Thyroid gland (tissue), 4 donors: ENCODE measurements around the gene CHRNB1. TPM values are rescaled to one million over a fixed set of nuclear protein-coding genes. Genes with fewer than 3 reads are reported as not detected.

Experiments used
- DNase-seq, 2 donors: peaks; one replicate each; pipeline ENCODE4 v3.0.0-alpha.2; 2019
- H3K27ac ChIP-seq, 3 donors: fragments of 200-600 bp; sonication (generic); 1 replicate in 2 of 3; 2 replicates in 1 of 3; pipeline ENCODE4 v1.5.1; 2016 to 2019; ENCODE audit warnings: mild to moderate bottlenecking in 1 of 3, moderate library complexity in 1 of 3
- H3K27me3 ChIP-seq: fragments of 200-600 bp; sonication (generic); one replicate; pipeline ENCODE4 v1.5.1; 2019
- H3K36me3 ChIP-seq, 2 donors: fragments of 200-600 bp; sonication (generic); one replicate each; pipeline ENCODE4 v1.5.1; 2016 to 2019
- H3K4me1 ChIP-seq, 2 donors: fragments of 200-600 bp; sonication (generic); one replicate each; pipeline ENCODE4 v1.5.1; 2017 to 2019
- H3K4me3 ChIP-seq, 3 donors: fragments of 200-600 bp; sonication (generic); replicated peaks in 1 of 3; 1 replicate in 2 of 3; 2 replicates in 1 of 3; pipeline ENCODE4 v1.5.1; 2016; ENCODE audit warnings: mild to moderate bottlenecking in 1 of 3
- H3K9me3 ChIP-seq: fragments of 200-600 bp; sonication (generic); one replicate; pipeline ENCODE4 v1.5.1; 2017
- POLR2A ChIP-seq, 2 donors: fragments of 450-650 bp; IDR thresholded peaks; one replicate each; pipeline ENCODE4 v1.6.1; 2017; ENCODE audit warnings: antibody characterized with exemption in 2 of 2, mild to moderate bottlenecking in 2 of 2, moderate library complexity in 1 of 2
- WGBS, 2 donors: methylation state at CpG; one replicate each; pipeline ENCODE4 v1.1.5; 2017; 5-methylcytosine and 5-hydroxymethylcytosine counted together
- intact Hi-C: fragments of 100-400 bp; cut with DNase I; formaldehyde crosslinking; loops from one replicate; pipeline ENCODE4 v1.15.1; 2023
- total RNA-seq, 4 donors: library from RNA; depleted of rRNA; stranded (reverse); fragments of >200 nt; gene quantifications; one replicate each; pipeline ENCODE4 v1.2.3, GENCODE V29; 2016
- TF ChIP-seq, protein P1 (sequence below), 6 experiments: fragments of 200-600 bp in 3 of 6; fragments of 450-650 bp in 3 of 6; sonication (generic) in 3 of 6; IDR thresholded peaks; one replicate each; pipeline ENCODE4 v1.5.1; 2016 to 2019; ENCODE audit warnings: antibody characterized with exemption in 6 of 6, mild to moderate bottlenecking in 2 of 6, inconsistent platforms in 1 of 6, moderate library complexity in 1 of 6

Gene CHRNB1
- total RNA-seq, 4 donors from 2014 or later, result 13.4 to 29.2 (median 19.8) TPM

DNA sequence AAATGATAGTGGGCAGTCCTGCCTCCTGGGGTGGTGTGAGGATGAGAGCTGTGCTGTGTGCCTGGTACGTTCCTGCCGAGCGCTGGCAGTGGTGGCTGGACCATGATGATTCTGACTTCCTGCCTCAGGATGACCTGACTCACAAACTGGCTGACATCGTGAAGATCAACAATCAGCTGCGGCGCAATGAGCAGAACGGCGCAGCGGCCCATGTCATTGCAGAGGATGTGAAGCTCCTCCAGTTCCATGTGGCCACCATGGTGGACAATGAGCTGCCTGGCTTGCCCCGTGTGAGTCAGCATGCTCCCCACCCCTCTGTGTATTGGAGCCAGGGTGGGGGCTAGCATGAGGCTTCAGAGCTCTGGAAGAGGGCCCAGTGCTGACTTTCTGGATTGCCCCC is 52.4 kb downstream of the CHRNB1 start:
- no peak overlapping the region for H3K27ac ChIP-seq
- peaks cover 0 to 15% of the 10 kb centered on the region in 2 donors for H3K4me1 ChIP-seq
- H3K27me3 ChIP-seq, result no peaks in the 10 kb centered on the region
- peaks cover 61 to 64% of the 10 kb centered on the region in 2 donors for H3K36me3 ChIP-seq
- no peak for DNase-seq
- TF ChIP-seq, protein P1, sequence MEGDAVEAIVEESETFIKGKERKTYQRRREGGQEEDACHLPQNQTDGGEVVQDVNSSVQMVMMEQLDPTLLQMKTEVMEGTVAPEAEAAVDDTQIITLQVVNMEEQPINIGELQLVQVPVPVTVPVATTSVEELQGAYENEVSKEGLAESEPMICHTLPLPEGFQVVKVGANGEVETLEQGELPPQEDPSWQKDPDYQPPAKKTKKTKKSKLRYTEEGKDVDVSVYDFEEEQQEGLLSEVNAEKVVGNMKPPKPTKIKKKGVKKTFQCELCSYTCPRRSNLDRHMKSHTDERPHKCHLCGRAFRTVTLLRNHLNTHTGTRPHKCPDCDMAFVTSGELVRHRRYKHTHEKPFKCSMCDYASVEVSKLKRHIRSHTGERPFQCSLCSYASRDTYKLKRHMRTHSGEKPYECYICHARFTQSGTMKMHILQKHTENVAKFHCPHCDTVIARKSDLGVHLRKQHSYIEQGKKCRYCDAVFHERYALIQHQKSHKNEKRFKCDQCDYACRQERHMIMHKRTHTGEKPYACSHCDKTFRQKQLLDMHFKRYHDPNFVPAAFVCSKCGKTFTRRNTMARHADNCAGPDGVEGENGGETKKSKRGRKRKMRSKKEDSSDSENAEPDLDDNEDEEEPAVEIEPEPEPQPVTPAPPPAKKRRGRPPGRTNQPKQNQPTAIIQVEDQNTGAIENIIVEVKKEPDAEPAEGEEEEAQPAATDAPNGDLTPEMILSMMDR (IDR thresholded peaks at IDR 0.05), result no peak
- no peaks in the 10 kb centered on the region for H3K9me3 ChIP-seq
- no peak overlapping the region for H3K4me3 ChIP-seq
- intact Hi-C loops, result no loop called here
- WGBS, 2 donors, result 80 to 99% methylated on average over 1 to 9 of the region's 10 CpGs

DNA sequence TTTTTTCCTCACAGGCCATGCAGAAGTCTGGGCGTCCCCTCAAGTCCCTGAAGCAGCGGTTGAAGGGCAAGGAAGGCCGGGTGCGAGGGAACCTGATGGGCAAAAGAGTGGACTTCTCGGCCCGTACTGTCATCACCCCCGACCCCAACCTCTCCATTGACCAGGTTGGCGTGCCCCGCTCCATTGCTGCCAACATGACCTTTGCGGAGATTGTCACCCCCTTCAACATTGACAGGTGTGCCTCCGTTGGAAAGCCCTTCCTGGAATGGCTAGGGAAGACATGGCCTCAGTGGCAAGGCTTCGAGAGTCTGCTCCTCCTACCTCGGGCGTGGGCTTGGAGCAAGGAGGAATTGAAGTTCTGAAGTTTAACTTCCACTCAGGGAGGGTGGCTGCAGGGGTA is 52.8 kb downstream of the CHRNB1 start:
- no peak overlapping the region for H3K4me3 ChIP-seq
- no peaks in the 10 kb centered on the region for H3K27me3 ChIP-seq
- TF ChIP-seq, protein P1 (IDR thresholded peaks at IDR 0.05), result no peak
- no peak for TF ChIP-seq POLR2A (IDR thresholded peaks at IDR 0.05)
- peaks cover 65 to 68% of the 10 kb centered on the region in 2 donors for H3K36me3 ChIP-seq
- peaks cover 0 to 11% of the 10 kb centered on the region in 2 donors for H3K4me1 ChIP-seq
- no peak overlapping the region for H3K27ac ChIP-seq
- H3K9me3 ChIP-seq, result no peaks in the 10 kb centered on the region
- DNase-seq, result no peak
- 93% methylated on average over 10 to 12 of the region's 14 CpGs for WGBS, 2 donors
- intact Hi-C loops, result no loop called here

DNA sequence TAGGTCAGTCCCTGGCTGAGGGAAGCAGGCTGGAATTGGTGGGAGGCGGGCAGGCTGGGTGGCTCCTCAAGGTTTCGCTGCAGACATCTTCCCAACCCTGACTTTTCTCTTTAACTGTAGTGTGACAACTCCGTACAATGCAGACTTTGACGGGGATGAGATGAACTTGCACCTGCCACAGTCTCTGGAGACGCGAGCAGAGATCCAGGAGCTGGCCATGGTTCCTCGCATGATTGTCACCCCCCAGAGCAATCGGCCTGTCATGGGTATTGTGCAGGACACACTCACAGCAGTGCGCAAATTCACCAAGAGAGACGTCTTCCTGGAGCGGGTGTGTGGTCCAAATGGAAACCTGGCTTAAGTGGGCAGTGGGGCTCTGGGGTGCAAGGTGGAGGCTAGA is 54.3 kb downstream of the CHRNB1 start:
- H3K4me3 ChIP-seq, result no peak overlapping the region
- no peaks in the 10 kb centered on the region for H3K9me3 ChIP-seq
- intact Hi-C loops, result no loop called here
- no peak for TF ChIP-seq POLR2A (IDR thresholded peaks at IDR 0.05)
- TF ChIP-seq, protein P1 (IDR thresholded peaks at IDR 0.05), result no peak
- H3K27me3 ChIP-seq, result no peaks in the 10 kb centered on the region
- H3K36me3 ChIP-seq, result peaks cover 80 to 83% of the 10 kb centered on the region in 2 donors
- WGBS, 2 donors, result 85 to 88% methylated on average over 11 of the region's 11 CpGs
- H3K27ac ChIP-seq, result no peak overlapping the region
- H3K4me1 ChIP-seq, result peaks cover 0 to 4% of the 10 kb centered on the region in 2 donors
- DNase-seq, result no peak

GRCh38 chr17:7501729-7502128 is 56.9 kb downstream of the CHRNB1 start:
- H3K27me3 ChIP-seq, result no peaks in the 10 kb centered on the region
- DNase-seq, result no peak
- peaks cover 79 to 100% of the 10 kb centered on the region in 2 donors for H3K36me3 ChIP-seq
- no peak overlapping the region for H3K27ac ChIP-seq
- H3K9me3 ChIP-seq, result no peaks in the 10 kb centered on the region
- H3K4me3 ChIP-seq, result no peak overlapping the region
- 77 to 83% methylated on average over 13 of the region's 14 CpGs for WGBS, 2 donors
- intact Hi-C loops, result no loop called here
- peaks cover 0 to 1% of the 10 kb centered on the region in 2 donors for H3K4me1 ChIP-seq
- TF ChIP-seq, protein P1 (IDR thresholded peaks at IDR 0.05), result no peak

GRCh38 chr17:7502171-7502847 is 57.4 kb downstream of the CHRNB1 start:
- Histone ChIP-seq H3K27me3 (no peaks in the 10 kb centered on the region), H3K4me3 (no peak overlapping the region), H3K9me3 (no peaks in the 10 kb centered on the region), H3K27ac (no peak overlapping the region), H3K36me3 (peaks cover 75 to 99% of the 10 kb centered on the region in 2 donors), H3K4me1 (no peaks in the 10 kb centered on the region)
- intact Hi-C loops, result no loop called here
- 92 to 98% methylated on average over 16 to 18 of the region's 20 CpGs for WGBS, 2 donors
- no peak for TF ChIP-seq POLR2A (IDR thresholded peaks at IDR 0.05)
- TF ChIP-seq, protein P1 (IDR thresholded peaks at IDR 0.05), result no peak
- no peak for DNase-seq
